ENCODE measurements around the gene AAGAB.
A peak's percentile ranks its signal among the peaks of the same experiment; 100 is the strongest.
"Not testable (repeated sequence)": the region's sequence is repeated elsewhere in the genome, so short reads cannot be mapped to it uniquely, and the experiment has no call there.

Gene AAGAB, protein sequence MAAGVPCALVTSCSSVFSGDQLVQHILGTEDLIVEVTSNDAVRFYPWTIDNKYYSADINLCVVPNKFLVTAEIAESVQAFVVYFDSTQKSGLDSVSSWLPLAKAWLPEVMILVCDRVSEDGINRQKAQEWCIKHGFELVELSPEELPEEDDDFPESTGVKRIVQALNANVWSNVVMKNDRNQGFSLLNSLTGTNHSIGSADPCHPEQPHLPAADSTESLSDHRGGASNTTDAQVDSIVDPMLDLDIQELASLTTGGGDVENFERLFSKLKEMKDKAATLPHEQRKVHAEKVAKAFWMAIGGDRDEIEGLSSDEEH

DNA sequence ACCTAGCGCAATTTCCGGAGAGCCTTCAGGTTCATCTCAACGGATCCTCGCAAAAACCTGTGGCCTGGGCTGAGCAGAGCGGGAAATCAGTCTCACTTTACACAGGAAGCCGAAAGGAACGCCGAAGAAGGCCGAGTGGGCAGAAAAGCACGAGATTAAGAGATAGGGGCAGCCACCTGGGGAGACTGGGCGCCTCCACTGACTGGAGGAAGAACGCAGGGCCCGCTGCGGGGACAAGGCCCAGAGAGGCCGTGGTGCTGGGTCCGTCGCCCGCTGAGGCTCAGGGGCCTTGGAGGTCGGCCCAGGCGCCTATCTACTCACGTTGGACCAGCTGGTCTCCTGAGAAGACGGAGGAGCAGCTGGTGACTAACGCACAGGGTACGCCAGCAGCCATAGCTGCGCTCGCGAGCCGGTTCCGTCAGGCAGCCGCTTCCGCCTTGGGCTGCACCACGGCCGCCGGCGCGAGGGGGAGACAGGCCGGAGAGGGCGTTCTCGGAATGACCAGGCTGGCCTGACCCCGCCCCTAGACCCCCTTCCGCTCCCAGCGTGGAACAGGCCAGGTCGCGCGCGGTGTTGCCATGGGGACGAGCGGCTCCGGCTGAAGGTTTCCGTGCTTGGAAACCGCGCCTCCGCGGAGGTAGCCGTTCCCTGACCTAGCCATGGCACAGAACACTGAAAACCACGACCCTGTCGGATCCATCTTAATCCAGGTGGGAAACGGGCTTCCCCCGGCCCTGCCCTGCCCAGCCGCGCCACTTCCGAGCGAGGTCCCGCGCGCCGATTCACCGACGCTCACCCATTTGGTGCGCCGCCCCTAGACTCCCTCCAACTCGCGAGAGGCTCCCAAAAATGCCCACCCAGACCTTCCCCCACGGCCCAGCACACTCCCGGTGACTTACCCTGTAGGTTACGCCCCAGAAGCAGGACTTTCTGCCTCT lies at the start of gene AAGAB, which contains the start of gene IQCH:
TSS of gene AAGAB (minus strand) at position 424 of the 938 bp plus-strand sequence. CDS start at position 394, 30 bp downstream.
TSS of gene IQCH (plus strand) at position 549 of the 938 bp plus-strand sequence. CDS start at position 660, 111 bp downstream.
- peak; percentile 82 to 96 for DNase-seq

DNA sequence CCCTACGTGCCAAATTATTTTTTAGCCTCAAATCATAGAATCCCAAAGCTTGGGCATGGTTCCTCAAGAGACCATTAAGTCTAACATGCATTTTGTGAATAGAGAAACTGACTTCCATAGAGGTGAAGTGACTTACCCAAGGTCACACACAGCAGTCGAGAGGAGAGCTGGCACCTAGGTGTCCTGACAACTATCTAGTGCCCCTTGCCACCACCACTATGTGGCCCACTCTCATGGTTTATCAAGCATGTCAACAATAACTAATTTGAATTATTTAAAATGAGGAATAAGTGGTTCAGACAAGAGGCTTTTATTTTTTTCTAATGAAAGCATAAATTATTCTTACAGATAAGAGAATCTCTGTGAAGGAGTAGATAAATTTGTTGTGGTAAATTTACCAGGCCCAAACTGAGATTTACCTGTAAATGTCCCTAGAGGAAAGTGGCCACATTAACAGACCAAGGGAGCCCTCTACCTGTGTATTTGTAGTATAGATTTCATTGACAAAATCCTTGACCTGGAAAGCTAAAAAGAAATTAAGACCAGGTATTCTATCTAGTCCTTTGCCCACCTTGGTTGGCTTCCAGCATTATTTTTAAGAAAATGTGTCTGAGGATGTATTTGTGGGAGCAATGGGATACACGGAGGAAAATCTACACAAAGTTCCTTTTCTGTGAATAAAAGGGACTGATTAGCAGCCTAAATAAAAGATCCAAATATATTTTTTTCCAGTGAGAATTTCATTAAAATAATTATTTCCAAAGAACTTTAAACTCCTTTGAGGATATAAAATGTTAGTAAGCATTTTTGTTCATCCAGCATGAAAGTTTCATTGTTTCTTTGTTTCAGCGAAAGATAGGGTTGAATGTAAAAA lies 49.3 kb upstream of the AAGAB start:
- DNase-seq = peak in 1 of 2 donors; percentile 0

DNA sequence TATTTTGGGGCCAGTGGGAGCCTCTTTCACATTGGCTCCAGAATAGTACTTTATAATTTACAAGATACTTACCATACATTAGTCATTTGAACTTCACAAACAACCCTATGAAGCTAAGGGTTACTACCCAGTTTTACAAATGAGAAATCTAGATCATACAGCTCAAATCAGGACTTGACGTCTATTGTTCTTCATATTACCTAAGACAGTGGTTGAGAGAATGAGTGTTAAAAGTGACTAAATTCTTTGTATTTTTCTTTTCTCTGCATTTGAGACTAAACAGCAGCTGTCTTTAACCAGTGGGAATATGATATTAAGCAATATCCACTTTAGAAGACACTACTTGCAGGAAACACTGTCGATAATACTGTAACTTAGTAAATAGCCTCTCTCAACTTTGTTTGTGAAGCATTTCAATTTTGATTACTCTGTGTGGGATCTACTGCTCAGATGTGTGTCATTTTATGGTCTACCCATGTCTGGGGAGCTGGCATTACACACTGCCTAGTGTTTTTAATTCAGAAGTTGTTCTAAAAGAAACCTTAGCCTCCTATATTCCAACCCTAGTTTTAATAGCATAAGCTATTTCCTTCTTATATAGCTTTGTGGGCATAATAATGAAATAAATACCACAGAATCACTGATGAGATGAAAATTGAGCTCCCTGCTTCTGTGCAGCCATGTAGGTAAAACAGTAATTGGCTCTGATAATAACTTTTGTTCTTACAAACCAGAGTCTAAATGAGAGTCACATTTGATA lies 46.0 kb upstream of the AAGAB start:
- no peak for DNase-seq

DNA sequence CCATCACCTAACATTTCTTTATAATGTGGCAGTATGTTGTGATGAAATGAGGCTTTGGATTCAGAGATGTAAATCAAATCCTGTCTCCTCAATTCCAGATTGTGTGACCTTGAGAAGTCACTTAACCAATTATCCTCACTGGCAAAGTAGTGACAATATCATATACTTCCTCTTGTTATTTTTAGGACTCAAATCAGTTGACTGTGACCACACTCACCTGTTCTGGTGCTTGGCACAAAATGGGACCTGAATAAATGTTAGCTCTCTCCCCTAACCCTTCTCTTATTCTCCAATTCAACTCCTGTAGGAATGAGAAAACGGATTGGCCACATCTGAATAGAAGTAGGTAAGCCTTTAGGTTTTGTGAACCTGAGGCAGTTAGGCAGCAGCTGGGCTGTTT lies 42.2 kb upstream of the AAGAB start:
- DNase-seq = no peak

DNA sequence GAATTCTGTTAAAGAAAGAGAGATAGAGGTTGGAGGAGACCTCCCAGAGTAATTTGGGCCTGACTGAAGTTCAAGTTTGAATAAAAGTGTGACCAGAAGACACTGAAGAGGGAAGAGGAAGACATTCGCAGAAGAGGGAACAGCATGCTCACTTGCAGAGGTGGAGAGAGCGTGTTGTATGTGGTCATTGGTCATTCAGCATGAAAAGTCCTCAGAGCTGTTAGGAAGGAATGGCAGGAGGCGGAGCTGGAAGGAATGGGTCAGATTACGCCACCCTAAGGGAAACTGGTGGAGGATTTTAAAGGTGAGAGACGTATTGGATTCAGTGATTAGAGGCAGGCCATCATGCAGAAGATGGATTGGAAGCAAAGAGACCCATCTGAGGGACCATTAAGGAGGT lies 41.7 kb upstream of the AAGAB start:
- DNase-seq = no peak

DNA sequence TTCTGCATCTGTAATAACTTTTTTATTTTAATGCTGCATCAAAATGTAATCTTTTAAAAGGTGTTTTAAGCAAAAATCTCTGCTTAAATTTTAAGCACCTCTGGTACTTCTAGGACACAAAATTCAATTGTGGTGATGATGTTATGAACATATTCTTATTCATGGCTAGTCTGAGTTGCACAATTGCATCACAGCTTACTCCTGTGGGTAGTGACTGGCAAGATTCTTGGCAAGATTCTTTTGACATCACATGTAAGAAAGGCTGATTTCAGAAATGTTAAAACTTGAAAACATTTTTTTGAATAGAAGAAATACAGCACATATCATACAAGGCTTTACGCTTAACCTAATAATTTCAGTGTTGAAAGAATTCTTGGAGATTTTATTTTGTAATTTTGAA lies 35.9 kb upstream of the AAGAB start:
- no peak for DNase-seq

DNA sequence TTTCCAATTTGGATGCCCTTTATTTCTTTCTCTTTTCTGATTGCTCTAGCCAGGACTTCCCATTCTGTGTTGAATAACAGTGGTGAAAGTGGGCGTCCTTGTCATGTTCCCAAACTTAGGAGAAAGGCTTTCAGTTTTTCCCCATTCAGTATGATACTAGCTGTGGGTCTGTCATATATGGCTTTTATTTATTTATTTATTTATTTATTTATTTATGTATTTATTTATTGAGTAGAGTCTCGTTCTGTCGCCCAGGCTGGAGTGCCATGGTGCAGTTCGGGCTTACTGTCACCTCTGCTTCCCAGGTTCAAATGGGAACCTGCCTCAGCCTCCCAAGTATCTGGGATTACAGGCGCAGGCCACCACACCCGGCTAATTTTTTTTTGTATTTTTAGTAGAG lies 31.9 kb upstream of the AAGAB start:
- not testable (repeated sequence) for DNase-seq

DNA sequence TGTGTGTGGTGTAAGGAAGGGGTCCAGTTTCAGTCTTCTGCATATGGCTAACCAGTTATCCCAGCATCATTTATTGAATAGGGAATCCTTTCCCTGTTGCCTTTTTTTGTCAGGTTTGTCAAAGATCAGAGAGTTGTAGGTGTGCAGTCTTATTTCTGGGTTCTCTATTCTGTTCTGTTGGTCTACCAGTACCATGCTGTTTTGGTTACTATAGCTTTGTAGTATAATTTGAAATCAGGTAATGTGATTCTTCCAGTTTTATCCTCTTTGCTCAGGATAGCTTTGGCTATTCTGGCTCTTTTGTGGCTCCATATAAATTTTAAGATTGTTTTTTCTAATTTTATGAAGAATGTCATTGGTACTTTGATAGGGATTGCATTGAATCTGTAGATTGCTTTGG lies 31.2 kb upstream of the AAGAB start:
- DNase-seq = not testable (repeated sequence)

DNA sequence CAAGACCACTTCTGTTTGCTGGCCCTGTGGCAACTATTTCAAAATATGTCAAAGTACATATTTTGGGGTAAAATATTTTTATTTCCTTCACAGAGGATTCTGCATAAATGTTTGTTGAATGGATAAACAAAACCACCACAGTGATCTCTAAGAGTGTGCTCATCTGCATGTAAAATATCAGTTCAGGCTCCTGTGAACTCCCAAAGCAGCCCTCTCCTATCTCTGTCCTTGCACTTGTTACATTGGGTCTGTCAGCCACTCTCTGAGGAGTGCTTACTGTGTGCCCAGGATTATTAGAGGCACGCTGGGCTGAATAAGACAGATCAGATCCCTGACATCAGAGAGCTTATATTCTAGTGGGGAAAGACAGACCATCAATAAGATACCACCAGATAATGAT lies 27.3 kb upstream of the AAGAB start:
- DNase-seq = no peak

DNA sequence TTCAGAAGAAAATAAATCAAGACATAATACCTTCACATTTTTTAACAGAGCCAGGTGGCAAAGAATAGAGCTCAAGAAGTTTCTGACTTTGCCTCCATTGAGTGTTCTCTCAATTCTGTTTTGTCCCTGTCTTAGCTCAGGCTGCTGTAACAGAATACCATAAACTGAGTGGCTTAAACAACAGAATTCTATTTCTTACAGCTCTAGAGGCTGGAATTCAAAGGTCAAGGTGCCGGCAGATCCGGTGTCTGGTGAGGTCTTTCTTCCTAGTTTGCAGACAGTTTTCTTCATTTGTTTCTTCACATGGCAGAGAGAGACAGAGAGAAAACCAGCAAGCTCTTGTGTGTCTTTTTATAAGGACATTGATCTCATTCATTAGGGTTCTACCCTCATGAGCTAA lies 25.8 kb upstream of the AAGAB start:
- no peak for DNase-seq

DNA sequence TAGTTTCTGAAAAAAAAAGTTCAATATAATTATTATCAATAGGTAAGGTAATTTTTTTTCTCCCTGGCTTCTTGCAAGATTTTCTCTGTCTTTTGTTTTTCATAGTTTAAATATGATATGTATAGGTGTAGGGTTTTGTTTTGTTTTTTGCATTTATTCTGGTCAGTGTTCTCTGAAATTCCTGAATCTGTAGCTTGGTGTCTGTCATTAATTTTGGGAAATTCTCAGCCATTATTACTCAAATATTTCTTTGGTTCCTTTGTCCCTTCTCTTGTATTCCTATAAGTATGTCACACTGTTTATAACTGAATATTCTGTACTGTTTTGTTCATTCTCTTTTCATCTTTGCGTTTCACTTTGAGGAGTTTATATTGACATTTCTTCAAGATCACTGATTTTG lies 22.2 kb upstream of the AAGAB start:
- DNase-seq = no peak

DNA sequence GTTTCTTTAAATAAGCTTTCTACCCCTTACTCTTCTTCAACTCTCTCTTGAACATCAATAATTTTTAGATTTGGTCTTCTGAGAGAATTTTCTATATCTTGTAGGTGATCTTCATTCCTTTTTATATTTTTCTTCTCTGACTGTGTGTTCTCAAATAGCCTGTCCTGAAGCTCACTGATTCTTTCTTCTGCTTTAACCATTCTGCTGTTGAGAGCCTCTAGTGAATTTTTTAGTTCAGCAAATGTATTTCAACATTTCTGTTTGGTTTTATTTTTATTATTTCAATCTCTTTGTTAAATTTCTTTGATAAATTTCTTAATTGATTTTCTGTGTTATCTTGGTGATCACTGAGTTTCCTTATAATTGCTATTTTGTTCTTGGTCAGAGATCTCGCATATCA lies 19.8 kb upstream of the AAGAB start:
- no peak for DNase-seq

DNA sequence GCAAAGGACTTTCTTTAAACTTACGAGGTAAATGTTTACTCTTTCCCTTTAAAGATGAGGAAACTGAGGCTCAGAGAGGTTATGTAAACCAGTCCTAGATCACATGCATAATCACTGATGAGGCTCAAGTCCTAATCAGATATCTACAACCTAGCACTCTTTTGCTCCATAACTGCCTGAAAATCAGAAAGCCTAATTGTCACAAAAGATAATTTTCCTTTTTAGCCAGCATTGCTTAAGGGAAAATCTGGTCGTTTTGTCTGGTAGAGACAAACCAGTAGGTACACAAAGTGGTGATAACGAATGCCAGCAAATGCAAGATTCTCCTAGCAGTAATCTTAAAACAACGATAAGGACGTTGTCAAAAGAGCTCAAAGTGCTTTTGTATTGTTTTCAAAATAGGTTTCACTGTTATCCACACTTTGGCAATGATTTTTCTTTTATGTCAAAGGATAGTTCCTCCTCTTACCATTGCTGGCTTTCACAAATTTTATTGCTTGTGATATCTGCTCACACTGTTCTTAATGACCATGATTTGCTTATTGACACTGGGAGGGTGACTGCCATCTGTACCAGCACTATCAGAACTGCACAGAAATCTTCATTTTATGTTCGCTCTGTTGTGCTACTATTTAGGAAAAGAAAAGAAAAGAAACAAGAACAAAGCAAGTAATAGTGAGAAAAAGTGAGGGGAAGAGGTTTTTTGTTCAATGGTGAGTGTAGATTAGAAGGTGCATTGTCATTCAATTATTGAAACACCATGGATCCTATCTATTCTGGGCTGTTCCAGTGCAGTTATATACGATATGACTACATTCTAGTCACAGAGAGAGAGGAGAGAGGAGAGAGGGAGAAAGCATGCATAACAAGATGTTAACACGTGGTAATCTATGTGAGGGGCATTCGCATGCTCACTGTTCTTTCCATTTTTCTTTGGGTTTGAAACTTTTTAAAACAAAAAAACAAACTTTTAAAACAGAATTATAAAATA lies 13.8 kb upstream of the AAGAB start:
- DNase-seq = no peak

DNA sequence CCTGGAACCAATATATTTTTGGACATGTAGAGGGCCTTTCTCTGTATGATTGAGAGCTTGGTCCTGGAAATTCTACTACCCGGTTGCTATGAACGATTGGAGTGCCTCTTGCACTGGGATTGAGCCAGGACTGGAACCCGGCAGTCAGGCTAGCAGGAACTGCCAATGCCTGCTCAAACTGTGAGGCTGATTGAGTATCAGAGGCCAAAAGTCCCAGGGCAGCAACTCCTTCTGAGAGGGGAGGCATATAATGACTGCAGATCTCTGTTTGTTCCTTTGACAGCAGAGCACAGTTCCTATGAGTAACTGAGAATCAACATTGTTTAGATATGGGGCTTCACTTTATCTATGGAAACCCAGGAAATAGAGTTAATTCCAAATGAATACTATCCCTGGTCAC lies 13.0 kb upstream of the AAGAB start:
- DNase-seq = no peak

DNA sequence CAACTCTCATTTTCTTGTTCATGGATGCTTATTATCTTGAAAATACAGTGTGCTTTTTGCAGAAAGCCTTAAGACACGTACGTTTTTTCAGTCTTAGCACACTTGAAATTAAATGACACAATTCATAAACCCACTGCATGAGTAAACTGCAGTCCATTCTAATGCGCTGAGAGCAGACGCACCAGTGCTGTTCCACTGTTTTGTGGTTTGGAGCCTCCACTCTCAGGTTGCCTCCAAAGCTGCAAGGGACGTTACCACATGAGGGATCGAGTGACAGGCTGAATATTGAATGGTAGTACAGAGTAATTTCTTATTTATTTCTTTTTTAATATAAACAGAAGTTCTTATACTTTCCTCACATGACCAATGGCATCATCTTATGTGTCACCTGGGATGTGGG lies 12.4 kb upstream of the AAGAB start:
- DNase-seq = no peak

DNA sequence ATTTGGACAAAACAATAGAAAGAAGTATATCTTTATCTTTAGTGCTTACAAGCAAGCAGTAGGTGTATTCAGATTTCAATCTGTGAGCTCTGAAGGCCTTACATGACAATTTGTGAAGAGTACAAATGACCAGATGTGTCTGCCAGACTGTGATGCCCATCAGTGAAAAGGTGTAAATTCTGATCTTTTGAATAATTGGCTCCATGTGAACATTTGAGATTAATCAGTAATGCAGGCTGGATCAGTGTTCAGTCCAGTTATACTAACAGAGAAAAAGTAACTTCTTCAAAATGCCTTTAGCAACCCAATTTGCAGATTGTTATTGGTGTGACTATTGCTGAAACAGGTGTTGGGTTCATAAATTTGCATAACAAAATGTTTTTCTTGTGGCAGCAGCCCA lies 5.3 kb upstream of the AAGAB start:
- no peak for DNase-seq

DNA sequence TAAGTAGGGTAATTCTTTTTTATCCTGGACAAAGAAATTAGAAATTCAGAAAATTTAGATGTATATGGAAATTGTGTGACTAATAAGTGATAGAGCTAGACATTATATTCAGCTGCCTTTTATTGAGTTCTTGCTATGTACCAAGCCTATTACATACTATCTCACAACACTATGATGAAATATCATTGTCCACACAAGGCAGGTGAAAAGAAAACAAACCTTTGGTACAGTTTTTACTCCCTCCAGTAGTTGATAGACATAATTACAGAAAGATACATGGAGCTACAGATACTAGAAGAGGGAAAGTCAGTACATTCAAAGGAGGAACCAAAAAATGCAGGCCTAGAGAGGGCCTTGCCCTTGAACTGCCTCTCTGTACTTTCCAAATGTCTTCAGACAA lies 4.9 kb upstream of the AAGAB start:
- DNase-seq = no peak

DNA sequence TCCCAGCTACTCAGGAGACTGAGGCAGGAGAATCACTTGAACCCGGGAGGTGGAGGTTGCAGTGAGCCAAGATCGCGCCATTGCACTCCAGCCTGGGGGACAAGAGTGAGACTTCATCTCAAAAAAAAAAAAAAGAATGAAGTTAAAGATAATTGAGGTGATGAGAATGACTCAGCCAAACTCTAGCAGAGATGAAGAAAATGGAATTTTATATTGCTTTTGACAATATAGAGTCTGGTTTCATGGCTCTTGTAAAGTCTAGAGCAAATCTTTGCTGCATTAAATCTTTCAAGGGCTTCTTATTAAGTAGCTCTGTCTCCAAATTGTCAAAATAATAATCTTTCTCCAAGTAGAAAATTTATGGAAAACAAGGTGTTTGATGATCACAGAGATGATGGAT lies 4.0 kb upstream of the AAGAB start:
- DNase-seq = not testable (repeated sequence)

DNA sequence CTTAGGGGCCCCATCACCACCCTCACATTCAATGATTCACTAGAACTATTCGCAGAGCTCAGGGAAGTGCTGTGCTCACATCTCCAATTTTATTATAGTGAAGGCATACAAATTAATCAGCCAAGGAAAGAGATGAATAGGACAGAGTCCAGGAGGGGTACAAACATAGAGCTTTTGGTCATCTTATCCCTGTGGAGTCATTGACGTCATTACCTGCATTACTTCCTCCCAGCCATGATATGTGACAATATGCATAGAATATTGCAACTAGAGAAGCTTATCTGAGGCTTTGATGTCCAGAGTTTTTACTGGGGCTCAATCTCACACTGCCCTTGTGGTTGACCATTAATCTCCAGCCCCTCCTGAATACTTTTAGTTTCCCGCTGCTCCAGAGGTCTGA lies 1.6 kb upstream of the AAGAB start:
- no peak for DNase-seq

DNA sequence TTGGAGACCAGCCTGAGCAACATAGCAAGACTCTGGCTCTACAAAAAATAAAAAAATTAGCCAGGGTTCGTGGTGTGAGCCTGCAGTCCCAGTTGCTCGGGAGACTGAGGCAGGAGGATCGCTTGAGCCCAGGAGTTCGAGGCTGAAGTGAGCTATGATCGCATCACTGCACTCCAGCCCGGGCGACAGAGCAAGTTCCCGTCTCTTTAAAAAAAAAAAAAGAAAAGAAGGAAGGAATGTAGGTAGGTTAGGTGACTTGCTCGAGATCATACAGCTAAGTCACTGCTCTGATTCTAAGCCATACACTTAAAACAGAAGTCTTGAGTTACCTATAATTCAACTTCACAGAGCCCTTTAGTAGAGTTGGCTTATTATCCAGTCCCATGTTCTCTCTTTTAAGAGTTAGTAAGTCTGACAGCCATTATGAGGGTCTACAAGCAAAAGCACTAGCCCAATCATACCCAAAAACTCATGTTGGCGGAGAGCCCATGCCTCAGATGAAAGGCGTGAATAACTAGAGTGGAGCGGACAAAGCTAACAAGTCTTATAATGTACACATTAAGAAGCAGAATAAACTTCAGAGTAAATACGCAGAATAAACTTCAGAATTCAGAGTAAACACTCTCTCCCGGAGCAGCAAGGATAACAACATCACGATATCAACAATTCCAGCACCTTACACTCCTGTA lies 768 bp downstream of the AAGAB start:
- DNase-seq = no peak
